Activated CD4-positive, CD25-positive, alpha-beta regulatory T cell treated with anti-CD3 and anti-CD28 coated beads, Interleukin-2, amount 50 U/mL, for 72 hours (primary cell): ENCODE measurements around the gene GRB14.
"Not testable (repeated sequence)": the region's sequence is repeated elsewhere in the genome, so short reads cannot be mapped to it uniquely, and the experiment has no call there.

Experiments
- DNase-seq: peaks from one replicate; pipeline ENCODE4 v3.0.0; 2021

Gene GRB14

GRCh38 chr2:164554487-164554886, 66.8 kb downstream of the GRB14 start:
- no peak for DNase-seq

- DNase-seq, result no peak
These were observed 69.8 kb downstream of the GRB14 start for GRCh38 chr2:164551519-164551918.

- DNase-seq, result not testable (repeated sequence)
These were observed 71.6 kb downstream of the GRB14 start for GRCh38 chr2:164549705-164550104.

- DNase-seq, result no peak
These were observed 75.8 kb downstream of the GRB14 start for GRCh38 chr2:164545484-164545883.

- no peak for DNase-seq
These were observed 78.7 kb downstream of the GRB14 start for GRCh38 chr2:164542581-164543021.

GRCh38 chr2:164538240-164538866, 82.9 kb downstream of the GRB14 start:
- no peak for DNase-seq

- DNase-seq, result no peak
These were observed 85.8 kb downstream of the GRB14 start for GRCh38 chr2:164535280-164536025.

- DNase-seq, result no peak
These were observed 90.8 kb downstream of the GRB14 start for GRCh38 chr2:164530464-164530863.

GRCh38 chr2:164523726-164524125, 97.6 kb downstream of the GRB14 start:
- no peak for DNase-seq

GRCh38 chr2:164523009-164523408, 98.3 kb downstream of the GRB14 start:
- DNase-seq, result no peak

GRCh38 chr2:164522561-164522981, 98.7 kb downstream of the GRB14 start:
- DNase-seq, result no peak

- no peak for DNase-seq
These were observed 105.5 kb downstream of the GRB14 start for GRCh38 chr2:164515734-164516133.

GRCh38 chr2:164515030-164515429, 106.3 kb downstream of the GRB14 start:
- no peak for DNase-seq

- no peak for DNase-seq
These were observed 106.8 kb downstream of the GRB14 start for GRCh38 chr2:164514491-164514890.

- no peak for DNase-seq
These were observed 108.4 kb downstream of the GRB14 start for GRCh38 chr2:164512871-164513270.

GRCh38 chr2:164511738-164512137, 109.5 kb downstream of the GRB14 start:
- no peak for DNase-seq

GRCh38 chr2:164510895-164511294, 110.4 kb downstream of the GRB14 start:
- no peak for DNase-seq

GRCh38 chr2:164509137-164509877, 112.0 kb downstream of the GRB14 start:
- DNase-seq, result no peak

GRCh38 chr2:164504253-164504652, 117.0 kb downstream of the GRB14 start:
- no peak for DNase-seq

- no peak for DNase-seq
These were observed 122.4 kb downstream of the GRB14 start for GRCh38 chr2:164498836-164499235.

GRCh38 chr2:164496881-164497280, 124.4 kb downstream of the GRB14 start:
- DNase-seq, result no peak

GRCh38 chr2:164496421-164496820, 124.9 kb downstream of the GRB14 start:
- DNase-seq, result no peak

- DNase-seq, result no peak
These were observed 125.6 kb downstream of the GRB14 start for GRCh38 chr2:164495491-164496223.
